Upper lobe of left lung (tissue), 4 donors: ENCODE measurements around the gene DCTN3.

ENCODE experiments used
- EP300 ChIP-seq, 4 donors: sonication (generic); formaldehyde crosslinking; IDR thresholded peaks; one replicate each; pipeline ENCODE4 v1.5.1; 2017; ENCODE audit warnings: antibody characterized with exemption in 4 of 4, control low read depth in 2 of 4
- POLR2A ChIP-seq, 4 donors: fragments of 450-650 bp; IDR thresholded peaks; one replicate each; pipeline ENCODE4 v1.5.1; 2016 to 2017; ENCODE audit warnings: antibody characterized with exemption in 4 of 4, mild to moderate bottlenecking in 2 of 4
- POLR2AphosphoS5 ChIP-seq, 2 donors: sonication (generic); formaldehyde crosslinking; IDR thresholded peaks; one replicate each; pipeline ENCODE4 v1.5.1; 2017; ENCODE audit warnings: antibody characterized with exemption in 2 of 2
- TF ChIP-seq, protein P1 (sequence below), 6 experiments: fragments of 450-650 bp in 4 of 6; fragments of 200-600 bp in 2 of 6; sonication (generic) in 2 of 6; IDR thresholded peaks; one replicate each; pipeline ENCODE4 v1.5.1; 2016 to 2019; ENCODE audit warnings: antibody characterized with exemption in 6 of 6

- no peak for TF ChIP-seq POLR2A (IDR thresholded peaks at IDR 0.05)
- TF ChIP-seq POLR2AphosphoS5 (IDR thresholded peaks at IDR 0.05) = no peak
- TF ChIP-seq, protein P1, sequence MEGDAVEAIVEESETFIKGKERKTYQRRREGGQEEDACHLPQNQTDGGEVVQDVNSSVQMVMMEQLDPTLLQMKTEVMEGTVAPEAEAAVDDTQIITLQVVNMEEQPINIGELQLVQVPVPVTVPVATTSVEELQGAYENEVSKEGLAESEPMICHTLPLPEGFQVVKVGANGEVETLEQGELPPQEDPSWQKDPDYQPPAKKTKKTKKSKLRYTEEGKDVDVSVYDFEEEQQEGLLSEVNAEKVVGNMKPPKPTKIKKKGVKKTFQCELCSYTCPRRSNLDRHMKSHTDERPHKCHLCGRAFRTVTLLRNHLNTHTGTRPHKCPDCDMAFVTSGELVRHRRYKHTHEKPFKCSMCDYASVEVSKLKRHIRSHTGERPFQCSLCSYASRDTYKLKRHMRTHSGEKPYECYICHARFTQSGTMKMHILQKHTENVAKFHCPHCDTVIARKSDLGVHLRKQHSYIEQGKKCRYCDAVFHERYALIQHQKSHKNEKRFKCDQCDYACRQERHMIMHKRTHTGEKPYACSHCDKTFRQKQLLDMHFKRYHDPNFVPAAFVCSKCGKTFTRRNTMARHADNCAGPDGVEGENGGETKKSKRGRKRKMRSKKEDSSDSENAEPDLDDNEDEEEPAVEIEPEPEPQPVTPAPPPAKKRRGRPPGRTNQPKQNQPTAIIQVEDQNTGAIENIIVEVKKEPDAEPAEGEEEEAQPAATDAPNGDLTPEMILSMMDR (IDR thresholded peaks at IDR 0.05) = no peak
- no peak for TF ChIP-seq EP300 (IDR thresholded peaks at IDR 0.05)
Observed at GRCh38 chr9:34568133-34568532, 52.2 kb downstream of the DCTN3 start.
